IPS-NIHi7 (cell line): Measurements from ENCODE around the gene THRA.

ENCODE experiments used
- DNase-seq: peaks from one replicate; pipeline ENCODE4 v3.0.0; 2012; ENCODE audit warnings: mixed read lengths; ENCODE audit errors: extremely low spot score

THRA gene

DNA sequence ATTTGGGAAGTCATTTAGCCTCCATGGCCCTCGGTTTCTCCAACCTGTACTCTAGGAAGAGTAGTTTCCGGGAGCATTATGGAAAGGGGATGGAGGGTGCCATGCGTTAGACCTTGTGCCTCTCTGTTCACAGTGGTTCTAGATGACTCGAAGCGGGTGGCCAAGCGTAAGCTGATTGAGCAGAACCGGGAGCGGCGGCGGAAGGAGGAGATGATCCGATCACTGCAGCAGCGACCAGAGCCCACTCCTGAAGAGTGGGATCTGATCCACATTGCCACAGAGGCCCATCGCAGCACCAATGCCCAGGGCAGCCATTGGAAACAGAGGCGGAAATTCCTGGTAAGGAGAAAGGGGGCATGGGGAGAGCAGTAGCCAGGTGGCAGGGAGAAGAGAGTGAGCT is 21.7 kb downstream of the THRA start:
- no peak for DNase-seq

DNA sequence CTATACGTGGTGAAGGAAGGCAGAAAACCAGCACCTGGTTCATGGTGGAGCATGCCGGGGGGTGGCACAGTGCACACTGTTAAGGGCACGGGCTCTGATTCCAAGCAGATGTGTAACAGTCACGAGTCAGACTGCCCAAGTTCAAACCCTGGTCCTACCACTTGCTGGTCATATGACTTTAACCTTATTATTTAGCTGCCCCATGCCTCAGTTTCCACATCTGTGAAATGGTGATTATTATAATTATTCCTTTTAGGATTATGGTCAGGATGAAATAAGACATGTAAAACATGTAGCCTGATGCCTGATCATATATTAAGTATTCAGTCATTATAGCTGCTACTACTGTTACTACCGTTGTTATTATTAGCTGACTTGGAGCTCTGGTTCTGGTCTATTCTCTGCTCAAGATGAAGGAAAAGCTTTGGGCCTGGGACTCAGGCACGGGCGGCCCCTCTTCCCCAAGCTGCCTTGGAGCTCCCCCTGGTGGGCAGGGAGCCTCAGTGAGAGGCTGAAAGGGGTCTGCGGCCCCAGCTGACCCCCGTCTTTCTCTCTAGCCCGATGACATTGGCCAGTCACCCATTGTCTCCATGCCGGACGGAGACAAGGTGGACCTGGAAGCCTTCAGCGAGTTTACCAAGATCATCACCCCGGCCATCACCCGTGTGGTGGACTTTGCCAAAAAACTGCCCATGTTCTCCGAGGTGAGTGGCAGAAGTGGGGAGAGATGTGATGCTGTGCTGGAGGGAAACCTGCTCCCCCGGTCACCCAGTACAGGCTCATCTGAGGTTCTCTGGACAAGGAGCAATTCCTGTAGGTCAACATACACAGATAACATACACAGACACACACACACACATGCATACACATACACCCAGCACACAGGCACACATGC is 23.6 kb downstream of the THRA start:
- DNase-seq: peak; percentile 91

DNA sequence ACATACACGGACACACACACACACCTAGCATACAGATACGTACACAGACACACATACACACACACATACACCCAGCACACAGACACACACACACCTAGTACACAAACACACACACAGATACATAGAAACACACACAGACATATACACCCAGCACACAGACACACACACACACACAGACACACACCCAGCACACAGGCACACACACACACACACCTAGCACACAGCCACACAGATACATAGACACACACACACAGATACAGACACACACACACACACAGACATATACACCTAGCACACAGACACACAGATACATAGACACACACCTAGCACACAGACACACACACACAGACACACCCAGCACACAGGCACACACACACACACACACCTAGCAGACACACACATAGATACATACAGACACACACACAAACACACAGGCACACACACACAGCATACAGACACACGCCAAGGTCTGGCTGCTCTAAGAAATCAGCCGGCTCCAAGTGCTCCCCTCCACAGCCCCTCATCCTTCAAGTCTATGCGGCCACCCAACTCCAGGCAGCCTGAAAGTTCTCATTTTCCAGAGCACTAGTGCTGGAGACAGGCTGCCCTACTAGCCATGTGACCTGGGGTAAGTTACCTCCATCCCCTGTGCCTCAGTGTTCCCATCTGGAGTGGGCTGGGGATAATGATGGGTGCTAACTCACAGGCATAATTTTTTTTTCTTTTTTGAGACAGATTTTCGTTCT is 24.5 kb downstream of the THRA start:
- no peak for DNase-seq

DNA sequence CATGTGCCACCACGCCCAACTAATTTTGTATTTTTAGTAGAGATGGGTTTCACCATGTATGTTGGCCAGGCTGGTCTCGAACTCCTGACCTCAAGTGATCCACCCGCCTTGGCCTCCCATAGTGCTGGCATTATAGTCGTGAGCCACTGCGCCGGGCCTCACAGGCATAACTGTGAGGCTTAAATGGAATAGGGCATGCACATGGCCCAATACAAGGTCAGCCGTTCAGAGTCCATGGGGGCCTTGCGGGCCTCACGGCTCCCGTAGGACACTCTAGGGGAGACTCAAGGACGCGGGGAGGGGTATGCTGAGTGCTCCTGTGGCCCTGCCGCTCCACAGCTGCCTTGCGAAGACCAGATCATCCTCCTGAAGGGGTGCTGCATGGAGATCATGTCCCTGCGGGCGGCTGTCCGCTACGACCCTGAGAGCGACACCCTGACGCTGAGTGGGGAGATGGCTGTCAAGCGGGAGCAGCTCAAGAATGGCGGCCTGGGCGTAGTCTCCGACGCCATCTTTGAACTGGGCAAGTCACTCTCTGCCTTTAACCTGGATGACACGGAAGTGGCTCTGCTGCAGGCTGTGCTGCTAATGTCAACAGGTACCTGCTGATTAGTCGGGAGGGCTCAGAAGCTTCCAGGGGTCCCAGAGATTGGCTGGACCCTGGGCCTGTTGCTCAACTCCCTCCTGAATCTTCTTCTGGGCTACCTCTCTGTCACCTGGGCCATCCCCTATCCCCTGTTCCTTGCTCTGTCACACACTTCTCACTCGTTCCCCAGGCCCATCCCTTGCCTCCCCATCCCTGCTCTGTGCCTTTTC is 25.3 kb downstream of the THRA start:
- DNase-seq: no peak

DNA sequence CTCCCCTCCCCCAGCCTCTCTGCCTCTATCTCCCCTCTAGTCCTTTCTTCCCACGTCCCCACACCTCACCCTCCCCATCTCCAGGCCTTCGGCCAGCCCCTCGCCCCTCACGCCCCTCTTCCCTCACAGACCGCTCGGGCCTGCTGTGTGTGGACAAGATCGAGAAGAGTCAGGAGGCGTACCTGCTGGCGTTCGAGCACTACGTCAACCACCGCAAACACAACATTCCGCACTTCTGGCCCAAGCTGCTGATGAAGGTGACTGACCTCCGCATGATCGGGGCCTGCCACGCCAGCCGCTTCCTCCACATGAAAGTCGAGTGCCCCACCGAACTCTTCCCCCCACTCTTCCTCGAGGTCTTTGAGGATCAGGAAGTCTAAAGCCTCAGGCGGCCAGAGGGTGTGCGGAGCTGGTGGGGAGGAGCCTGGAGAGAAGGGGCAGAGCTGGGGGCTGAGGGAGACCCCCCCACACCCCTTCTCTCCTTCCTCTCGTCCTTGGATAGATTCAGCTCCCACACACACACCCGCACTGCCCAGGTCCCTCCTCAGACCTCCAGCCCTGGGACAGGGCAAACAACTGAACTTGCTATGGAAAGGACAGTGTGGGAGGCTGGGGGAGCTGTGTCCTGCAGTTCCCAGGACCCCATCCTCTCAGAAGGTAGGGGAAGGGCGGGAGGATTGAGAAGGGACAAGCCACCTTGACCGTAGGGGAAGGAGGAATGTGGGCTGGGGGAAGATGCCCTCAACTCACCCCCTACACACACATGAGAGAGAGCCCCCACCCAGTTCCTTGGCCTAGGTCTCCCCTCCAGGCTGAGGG is 26.5 kb downstream of the THRA start:
- no peak for DNase-seq

DNA sequence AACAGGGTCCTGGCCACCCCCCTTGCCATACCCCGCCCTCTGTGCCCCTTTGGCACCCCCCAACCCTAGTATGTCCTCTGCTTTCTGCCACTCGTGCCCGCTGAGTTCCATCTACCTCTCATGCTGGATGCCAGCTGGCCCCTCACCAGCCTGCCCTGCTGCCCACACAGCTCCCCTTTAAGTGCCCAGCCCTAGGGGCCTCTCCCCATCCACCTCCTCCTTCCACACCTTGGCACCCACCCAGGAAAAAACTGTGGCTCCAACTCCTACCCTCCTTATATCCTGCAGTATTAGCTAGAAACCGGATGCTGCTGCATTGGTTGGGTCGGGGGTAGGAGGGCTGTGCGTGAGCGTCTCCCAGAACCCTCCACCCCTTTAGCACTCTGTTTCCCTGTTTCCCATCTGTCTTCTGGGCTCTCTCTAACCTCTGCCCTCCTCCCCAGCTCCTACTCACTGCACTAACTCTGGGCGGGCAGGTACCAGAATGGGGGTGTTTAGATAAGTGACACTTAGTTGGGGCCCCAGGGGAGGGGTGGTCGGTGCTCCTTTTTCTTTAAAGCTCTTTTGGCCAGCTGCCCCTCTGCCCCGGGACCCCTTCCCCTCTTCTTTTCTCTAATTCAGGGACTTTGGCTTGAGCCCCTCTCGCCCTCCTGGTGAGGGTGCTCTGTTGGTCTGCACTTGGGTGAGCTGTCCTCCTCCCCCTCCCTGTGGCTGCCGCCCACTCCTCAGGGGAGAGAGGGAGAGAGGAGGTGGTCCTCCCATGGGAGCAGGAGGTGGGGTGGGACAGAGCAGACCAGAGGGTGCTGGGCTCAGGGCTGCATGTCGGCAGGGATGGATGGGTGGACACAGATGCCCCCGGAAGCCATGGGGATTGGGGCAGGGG is 27.7 kb downstream of the THRA start:
- no peak for DNase-seq

DNA sequence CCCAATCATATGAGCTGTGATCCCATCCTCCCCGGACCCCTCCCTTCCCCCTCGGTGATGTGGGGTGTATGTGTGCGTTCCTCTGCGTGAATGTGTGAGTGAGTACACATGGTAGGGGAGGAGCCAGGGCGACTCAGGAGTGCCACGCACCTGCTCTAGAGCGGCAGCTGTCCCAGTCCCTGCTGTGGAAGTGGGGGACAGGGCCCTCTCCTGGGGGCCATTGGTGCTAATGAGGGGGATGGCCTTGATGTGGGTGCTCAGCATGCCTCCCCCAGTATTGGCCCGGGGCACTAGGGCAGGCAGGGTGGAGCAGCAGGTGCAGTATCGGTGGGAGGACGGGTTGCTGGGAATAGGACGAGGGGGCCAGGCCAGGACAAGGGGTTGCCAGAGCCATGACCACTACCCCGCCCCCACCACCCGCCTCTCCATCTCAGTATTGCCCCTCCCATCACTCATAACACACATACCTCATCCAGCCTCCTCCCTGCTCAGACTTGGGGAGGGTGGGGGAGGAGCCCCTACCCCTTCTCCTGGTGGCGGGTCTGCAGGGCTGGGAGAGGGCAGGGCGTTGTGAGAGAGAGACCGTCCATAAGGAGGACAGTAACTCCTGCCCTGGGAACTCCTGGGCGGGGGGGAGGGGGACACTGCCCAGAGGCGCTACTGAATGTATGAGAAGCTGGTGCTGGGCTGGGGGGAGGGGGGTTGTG is 29.1 kb downstream of the THRA start:
- DNase-seq: peak; percentile 37

DNA sequence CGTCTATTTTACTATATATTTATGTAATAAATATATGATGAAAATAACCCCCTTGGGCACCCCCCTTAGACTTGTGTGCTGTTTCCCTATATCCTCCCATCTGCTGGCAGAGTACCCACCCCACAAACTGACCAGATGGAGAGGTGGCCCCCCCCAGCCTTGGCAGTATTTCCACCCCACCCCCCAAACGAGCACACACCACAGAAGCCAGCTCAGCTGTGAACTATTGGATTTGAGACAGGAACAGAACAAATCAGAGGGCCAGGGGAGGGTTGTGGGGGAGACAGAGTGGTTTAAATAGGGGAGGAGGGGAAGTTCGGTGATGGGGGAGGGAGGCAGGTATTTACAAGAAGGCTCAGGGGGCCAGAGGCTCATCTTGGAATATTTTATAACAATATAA is 29.8 kb downstream of the THRA start:
- DNase-seq: no peak

DNA sequence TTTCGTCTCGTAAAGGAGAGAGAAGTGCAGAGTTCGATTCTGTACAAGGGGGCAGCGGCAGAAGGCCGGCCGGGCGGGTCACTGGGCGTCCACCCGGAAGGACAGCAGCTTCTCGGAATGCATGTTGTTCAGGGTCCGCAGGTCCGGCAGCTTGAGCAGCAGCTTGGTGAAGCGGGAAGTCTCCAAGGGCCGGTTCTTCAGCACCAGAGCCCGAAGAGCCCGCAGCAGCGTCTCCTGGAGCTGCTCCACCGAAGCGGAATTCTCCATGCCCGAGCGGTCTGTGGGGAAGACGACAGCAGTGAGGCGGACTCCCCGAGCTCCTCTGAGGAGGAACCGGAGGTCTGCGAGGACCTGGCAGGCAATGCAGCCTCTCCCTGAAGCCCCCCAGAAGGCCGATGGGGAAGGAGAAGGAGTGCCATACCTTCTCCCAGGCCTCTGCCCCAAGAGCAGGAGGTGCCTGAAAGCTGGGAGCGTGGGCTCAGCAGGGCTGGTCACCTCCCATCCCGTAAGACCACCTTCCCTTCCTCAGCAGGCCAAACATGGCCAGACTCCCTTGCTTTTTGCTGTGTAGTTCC is 30.3 kb downstream of the THRA start:
- DNase-seq: no peak

DNA sequence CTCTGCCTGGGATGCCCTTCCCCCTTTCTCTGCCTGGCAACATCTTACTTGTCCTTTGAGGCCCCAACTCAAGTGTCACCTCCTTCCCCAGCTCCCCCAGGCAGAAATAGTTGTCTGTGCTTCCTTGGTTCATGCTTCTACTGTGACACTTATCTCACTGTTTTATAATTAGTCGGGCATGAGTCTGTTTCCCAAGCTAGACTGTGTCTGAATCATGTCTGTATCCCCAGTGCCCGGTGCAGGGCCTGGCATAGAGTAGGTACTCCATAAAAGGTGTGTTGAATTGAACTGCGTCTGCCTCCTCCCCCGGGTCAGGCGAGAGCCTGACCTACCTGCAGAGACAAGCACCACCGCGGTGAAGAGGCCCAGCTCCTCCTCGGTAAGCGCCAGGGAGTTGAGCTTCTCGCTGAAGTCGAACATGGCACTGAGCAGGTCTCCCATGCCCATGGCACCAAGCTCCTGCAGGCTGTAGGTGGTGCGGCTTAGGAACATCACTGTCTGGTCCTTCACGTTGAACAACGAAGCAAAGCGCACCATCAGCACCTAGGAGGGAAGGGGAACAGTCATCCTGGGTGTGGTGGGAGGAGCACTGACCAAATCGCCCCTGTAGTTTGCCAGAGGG is 30.9 kb downstream of the THRA start:
- DNase-seq: no peak

DNA sequence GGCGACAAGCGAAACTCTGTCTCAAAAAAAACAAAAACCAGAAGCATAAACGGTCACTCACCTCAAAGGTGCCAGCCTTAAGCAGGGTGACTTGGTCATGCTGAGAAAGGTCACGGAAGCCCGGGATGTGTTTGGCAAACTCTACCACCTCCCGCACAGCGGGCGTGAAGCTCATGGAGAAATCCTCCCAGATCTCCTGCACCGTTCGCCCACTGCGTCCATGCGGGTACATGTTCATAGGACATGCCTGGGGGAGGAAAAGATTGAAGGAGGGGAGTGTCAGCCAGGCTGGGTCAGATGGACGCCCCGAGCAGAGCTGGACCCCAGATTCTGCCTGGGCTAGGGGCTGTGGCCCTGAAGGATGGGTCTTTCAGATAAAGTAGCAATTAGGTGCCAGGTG is 32.1 kb downstream of the THRA start:
- no peak for DNase-seq

DNA sequence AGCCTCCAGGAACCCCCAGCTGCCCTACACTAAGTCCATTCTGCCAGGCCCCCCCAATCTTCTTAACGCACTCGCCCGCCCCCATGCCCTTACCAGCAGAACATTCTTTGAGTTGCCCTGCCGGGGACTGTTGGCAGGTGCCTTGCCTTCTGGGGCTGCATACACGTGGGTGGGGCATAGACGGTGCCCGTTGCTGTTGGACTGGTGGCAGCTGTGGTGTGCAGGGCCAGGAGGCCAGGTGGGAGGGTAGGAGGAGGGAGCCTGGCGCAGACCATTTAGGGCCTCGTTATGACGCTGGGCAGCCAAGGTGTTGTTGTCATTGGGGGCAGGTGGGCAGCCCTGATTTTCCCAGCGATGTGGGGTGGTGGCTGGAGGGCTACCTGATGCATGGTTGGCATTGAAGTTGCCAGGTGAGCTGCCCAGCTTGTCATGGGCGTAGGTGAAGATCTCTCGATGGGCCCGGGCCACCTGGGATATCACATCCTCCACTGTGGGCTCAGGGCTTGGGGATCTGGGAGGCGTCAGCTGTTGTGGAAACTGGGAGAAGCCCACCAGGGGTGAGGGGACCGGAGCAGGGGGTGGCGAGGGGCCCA is 32.7 kb downstream of the THRA start:
- DNase-seq: no peak

DNA sequence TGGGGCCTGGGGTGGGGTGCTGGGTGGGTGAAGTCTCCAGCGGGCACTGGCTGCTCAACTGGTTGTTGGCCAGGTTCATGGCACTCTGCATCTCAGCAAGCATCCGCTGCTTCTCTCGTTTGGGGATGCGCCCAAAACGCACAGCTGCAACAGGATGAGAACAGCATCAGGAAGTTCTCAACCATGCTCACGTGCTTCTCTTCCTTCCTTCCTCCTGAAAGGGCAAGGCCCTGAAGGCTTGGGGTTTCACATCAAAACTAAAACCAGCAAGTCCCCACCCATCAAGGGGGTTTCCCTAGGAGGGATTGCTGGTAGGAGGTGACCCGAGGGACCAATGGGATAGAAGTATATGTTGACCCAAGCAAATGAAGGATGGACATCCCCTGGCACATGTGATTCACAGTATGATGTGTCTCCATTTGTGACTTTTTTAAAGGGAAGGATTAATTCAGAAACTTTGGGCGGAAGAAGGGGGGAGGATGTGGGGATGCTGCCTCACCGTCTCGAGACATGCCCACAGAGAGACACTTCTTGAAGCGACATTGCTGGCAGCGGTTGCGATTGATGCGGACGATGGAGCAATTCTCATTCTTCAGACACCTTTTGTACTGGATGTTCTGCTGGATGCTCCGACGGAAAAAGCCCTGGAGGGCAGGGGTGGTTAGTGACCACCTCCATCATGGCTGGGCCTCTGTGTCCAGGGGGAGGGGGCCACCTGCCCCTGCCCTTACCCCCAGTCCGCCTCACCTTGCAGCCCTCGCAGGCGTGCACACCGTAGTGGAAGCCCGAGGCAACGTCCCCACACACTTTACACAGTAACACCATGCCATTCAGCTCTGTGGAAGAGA is 33.4 kb downstream of the THRA start:
- DNase-seq: no peak

DNA sequence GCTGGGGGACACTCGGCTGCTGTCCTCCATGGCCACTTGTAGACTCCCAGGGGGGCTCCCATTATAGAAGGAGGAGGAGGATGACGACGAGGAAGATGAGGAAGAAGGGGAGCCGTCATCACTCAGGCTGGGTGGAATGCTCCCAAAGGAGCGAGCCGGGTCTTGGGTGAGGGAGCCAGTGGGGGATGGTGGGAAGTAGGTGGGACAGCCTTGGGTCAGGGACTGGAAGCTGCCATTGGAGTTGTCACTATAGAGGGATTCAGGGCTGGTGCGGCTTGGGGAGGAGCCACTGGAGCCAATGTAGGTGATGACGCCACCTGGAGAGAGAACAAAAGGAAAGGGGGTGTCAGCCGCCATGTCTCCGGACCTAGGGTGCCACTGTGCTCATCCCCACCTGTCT is 34.3 kb downstream of the THRA start:
- DNase-seq: no peak

DNA sequence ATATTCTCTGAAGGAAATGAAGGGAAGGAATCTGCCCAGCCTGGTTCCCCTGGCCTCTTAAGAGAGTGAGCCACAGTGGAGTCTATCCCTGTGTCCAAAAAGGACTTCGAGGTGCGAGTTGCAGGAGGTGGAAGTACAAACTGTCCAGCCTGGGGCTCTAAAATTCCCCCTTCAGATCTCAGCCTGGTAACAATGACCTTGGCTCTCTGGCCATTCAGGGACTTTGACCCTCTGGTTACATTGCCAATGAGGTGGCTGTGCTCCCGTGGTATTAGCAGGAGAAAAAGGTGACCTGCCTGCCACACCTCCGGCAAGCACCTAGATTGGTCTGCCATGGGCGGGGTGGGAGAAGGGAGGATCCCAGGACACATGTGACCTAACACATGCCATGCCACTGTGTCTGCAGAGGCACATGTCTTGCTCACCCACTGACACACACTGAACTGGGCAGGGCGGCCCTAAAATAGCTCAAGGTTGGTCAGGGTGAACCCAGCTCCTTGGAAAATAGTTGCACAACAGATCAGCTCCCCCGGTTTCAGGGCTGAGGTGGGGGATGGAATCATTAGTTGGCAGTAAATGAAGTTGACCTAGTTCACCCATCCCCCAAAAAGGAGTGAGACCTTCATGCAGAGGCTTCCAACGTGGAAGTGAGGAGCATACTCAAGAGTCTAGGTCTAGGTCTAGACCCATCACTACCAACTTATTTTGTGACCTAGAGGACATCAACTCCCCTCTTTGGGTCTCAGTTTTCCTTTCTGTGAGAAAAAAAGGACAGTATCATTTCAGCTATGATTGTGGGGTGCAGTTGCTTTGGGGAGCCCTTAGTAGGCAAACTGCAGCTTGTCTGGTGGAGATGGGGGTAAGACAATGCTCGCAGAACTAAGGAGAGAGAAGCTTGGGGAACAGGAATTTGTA is 35.4 kb downstream of the THRA start:
- no peak for DNase-seq

DNA sequence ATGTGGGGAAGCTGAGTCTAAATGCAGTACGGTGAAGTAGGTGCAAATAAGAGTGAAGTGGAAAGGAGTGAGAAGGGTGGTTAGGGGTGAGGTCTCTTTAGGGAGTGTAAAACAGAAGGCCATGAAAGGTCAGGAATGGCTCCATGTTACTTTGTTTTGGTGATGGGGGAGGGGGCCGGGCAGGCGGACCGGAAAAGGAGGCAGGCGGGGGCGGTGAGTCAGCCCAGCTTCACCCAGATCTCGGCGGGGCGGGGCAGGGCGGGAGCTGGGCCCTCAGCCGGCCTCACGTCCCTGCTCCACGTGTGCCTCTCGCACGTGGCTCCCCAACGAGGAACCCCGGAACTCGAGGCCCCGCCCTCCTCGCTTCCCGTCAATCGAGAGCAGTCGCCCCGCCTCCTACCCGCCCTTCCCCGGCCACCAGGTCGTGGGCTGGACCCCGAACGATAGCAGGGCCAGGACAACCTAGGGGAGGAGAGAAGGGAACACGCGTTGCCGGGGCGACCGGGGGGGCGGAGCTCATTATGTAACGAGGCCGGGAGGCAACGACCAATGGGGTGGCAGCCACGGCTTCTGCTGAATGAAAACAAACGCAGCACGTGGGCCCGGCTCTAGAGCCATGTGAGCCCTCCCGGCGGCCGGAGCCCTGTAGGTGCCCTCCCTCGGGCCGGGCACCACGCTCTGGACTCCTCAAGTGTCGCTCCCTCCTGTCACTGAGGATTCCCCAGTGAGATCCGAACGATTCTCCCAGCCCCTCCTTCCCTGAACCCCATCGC is 36.3 kb downstream of the THRA start:
- DNase-seq: peak; percentile 93
